GM12801 (cell line): Measurements from ENCODE around the gene PHACTR1.

ENCODE experiments used
- CTCF ChIP-seq: IDR thresholded peaks from one replicate; pipeline ENCODE4 v1.5.1; 2011; ENCODE audit warnings: control low read depth; ENCODE audit not compliant: insufficient read length; ENCODE audit errors: extremely low read depth

PHACTR1 gene

GRCh38 chr6:13260831-13261230 lies 544.3 kb downstream of the PHACTR1 start:
- no peak for TF ChIP-seq CTCF

- no peak for TF ChIP-seq CTCF
These were observed 545.0 kb downstream of the PHACTR1 start for GRCh38 chr6:13261464-13261994.

GRCh38 chr6:13262302-13263230 lies 546.0 kb downstream of the PHACTR1 start:
- no peak for TF ChIP-seq CTCF

GRCh38 chr6:13263669-13264068 lies 547.1 kb downstream of the PHACTR1 start:
- TF ChIP-seq CTCF, result no peak

GRCh38 chr6:13267142-13267651 lies 550.6 kb downstream of the PHACTR1 start:
- no peak for TF ChIP-seq CTCF

- TF ChIP-seq CTCF, result no peak
These were observed 552.4 kb downstream of the PHACTR1 start for GRCh38 chr6:13268913-13269518.
